Measurements from ENCODE around the gene GINS2.

The GINS2 gene

GRCh38 chr16:85687651-85688471, 893 bp downstream of the GINS2 start:
- DNase-seq, result no peak

DNA sequence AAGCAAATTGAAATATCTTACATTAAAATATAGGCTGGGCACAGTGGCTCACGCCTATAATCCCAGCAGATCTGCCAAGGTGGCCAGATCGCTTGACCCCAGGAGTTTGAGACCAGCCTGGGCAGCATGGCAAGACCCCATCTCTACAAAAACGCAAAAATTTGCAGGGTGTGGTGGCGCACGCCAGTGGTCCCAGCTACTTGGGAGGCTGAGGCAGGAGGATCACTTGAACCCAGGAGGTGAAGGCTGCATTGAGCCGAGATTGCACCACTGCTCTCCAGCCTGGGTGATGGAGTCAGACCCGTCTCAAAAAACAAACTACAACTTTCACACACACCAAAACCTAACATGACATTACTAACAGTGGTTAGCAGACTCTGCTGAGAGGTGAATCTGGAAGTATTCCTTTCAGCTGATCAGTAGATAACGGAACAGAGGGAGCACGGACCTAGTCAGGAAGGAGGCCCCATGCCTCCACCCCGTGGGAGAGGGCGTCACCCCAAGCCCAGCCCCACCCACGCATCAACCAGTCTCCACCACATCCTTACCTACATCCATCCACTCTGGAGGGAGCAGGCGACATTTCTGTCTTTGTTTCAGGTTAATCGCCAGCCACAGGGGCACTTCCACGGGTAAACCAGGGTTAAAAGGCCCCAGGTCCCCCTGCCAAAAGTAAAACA, 1.7 kb downstream of the GINS2 start:
- DNase-seq, result no peak

- DNase-seq, result no peak
Observed at GRCh38 chr16:85685251-85685650, 3.5 kb downstream of the GINS2 start.

- no peak for DNase-seq
Observed at GRCh38 chr16:85683363-85683762, 5.4 kb downstream of the GINS2 start.

DNA sequence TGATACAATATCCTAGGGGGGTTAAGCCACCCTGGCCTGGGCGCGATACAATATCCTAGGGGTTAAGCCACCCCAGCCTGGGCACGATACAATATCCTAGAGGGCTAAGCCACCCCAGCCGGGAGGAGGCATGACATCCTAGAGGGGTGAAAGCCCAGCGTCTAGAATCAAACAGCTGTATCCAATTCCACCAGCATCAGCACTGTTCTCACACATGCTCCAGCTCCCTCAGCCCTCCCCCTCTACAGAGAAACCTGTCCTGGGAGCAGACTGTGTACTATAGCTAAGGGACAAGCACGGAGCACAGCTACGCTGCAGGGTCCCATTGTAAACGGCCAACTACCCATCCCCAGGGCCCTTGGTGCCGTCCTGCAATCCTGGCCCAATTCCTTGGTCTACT, 6.2 kb downstream of the GINS2 start:
- no peak for DNase-seq

GRCh38 chr16:85681255-85681654, 7.5 kb downstream of the GINS2 start:
- no peak for DNase-seq

- DNase-seq, result no peak
Observed at GRCh38 chr16:85680352-85680944, 8.3 kb downstream of the GINS2 start.

GRCh38 chr16:85679870-85680269, 8.9 kb downstream of the GINS2 start:
- DNase-seq, result no peak

DNA sequence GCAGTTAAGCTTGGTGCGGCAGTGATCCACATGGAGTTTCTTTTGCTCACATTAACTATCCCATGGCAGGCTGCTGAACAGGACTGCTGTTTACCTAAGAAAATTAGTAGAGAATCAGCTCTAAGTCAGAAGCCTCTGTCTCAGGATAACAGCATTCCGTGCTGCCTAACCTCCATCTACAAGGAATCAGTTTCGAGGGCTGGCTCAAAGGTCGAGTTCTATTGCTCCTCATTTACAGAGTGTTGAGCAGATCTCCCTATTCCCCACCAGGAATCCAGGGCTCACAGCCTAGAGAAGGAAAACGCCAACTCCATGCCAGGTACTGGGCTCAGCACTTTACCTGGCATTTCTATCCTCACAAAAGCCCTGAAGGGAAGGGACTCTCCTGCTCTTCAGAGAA, 9.9 kb downstream of the GINS2 start:
- no peak for DNase-seq

DNA sequence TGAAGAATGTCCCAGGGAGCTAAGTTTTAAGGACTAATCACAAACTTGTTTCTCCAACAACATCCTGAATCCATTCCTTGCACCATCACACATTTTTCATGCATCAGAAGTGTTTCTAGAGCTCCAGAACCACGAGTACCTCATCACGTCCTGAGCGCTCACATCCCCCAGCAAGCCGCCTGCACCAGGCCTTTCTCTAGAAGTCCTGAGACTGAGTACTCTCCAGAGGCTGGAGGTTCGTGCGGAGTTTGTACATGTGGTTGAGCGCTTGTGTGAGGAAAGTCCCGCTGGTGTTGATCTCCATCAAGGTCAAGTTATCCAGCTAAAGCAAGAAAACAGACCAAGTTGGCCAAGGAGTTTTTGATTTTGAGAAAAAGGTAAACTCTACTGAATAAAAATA, 10.7 kb downstream of the GINS2 start:
- no peak for DNase-seq

DNA sequence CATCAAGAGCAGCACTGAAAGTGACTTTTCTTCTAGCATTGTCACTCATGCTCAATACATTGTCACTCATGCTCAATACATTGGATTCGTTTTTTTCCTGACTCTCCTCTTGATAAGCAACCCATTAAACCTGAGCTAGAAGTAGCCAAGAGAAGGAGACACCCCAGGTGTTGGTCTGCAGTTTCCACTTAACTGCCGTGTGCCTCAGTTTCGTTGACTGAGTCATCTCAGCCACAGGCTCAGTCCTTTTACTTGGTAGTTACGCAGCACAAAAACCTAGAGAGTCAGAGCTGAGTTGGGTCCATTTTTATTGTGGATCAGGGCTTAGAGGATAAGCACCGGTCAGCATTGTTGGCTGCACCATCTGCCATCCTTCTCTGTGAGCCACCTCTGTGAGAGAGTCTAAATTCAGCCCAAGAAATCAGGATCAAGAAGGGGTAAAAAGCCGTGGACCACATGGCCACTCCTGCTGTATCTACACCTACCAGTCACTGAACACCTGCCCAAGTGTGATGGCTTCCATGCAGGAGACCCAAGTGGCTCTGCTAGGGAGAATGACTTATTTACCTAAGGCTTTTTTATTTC, 11.3 kb downstream of the GINS2 start:
- no peak for DNase-seq

- no peak for DNase-seq
Observed at GRCh38 chr16:85676466-85676865, 12.3 kb downstream of the GINS2 start.

GRCh38 chr16:85675251-85675874, 13.4 kb downstream of the GINS2 start:
- DNase-seq, result no peak

GRCh38 chr16:85674828-85675227, 13.9 kb downstream of the GINS2 start:
- no peak for DNase-seq

DNA sequence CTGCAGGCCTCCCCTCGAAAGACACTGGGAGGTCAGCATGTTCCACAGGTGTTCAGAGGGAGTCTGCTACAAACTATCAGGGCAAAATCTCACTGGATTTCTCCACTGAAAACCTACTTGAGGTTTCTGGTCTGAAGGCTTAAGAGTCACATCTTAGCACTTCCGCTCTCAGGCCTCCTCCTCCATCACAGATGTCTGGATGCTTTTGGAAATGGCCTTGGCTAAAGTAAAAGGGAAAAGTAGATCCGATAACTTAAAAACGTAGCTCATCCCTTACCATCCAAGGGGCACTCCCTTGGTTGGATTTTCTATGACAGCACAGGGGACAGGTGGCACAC, 14.4 kb downstream of the GINS2 start:
- DNase-seq, result no peak

- DNase-seq, result no peak
Observed at GRCh38 chr16:85673529-85674417, 15.0 kb downstream of the GINS2 start.

- no peak for DNase-seq
Observed at GRCh38 chr16:85670840-85671239, 17.9 kb downstream of the GINS2 start.

DNA sequence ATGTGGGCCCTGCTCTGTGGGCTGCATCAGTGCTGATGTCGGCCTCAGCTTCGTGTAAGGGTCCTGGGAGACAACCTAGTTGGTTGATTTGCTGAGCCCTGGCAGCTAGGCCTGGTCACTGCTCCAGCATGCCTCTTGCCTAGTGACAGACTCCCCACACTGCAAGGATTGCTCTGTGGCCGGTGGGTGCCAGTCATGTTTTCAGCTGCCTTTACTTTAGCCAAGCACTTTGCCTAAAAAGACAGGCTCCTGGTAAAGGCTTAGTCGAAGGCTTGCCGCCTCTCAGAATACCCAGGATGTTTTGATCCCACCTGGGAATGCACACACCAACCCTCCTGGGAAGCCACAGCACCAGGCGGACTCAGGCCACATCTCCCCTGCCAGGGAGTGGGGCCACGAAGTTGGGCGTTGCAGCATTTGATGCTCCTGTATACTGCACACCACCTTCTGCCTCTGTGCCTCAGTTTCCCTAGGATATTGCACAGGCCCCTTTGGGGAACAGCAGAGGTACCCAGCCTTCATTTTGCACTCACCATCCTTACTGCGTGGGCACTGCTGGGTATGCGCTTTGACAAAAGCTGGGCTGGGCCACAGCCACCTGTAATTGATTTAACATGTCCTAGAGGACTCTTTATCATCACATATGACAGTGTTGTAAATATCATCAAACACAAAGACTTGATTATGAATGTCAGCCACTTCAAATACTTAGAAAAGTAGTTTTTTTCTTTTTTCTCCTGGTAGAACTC, 19.9 kb downstream of the GINS2 start:
- no peak for DNase-seq

GRCh38 chr16:85667841-85668413, 20.8 kb downstream of the GINS2 start:
- DNase-seq, result no peak

- no peak for DNase-seq
Observed at GRCh38 chr16:85667261-85667660, 21.5 kb downstream of the GINS2 start.

- DNase-seq, result no peak
Observed at GRCh38 chr16:85665929-85666328, 22.8 kb downstream of the GINS2 start.
